Heart right ventricle (tissue), 16 donors: ENCODE data around the gene MTCL1. TPM values are rescaled to one million over a fixed set of nuclear protein-coding genes. Genes with fewer than 3 reads are reported as not detected.

Experiments used
- ATAC-seq, 8 donors: fragments of 200-7000 bp; cut with Tn5 transposase; one replicate each; pipeline ENCODE4 v1.9.1; 2020; ENCODE audit warnings: mild to moderate bottlenecking in 8 of 8, moderate library complexity in 8 of 8, moderate number of reproducible peaks in 1 of 8
- DNase-seq, 2 donors: peaks; one replicate each; pipeline ENCODE4 v3.0.0-alpha.2; 2020
- H3K27ac ChIP-seq, 10 donors: fragments of 200-600 bp; sonication (generic) in 2 of 10; one replicate each; pipeline versions ENCODE4 v1.5.0 to v1.8.0; 2020 to 2022; ENCODE audit warnings: mild to moderate bottlenecking in 3 of 10
- H3K27me3 ChIP-seq, 7 donors: fragments of 200-600 bp; one replicate each; pipeline ENCODE4 v1.8.0; 2021 to 2022; ENCODE audit warnings: mild to moderate bottlenecking in 2 of 7
- H3K36me3 ChIP-seq, 9 donors: fragments of 200-600 bp; sonication (generic) in 1 of 9; one replicate each; pipeline versions ENCODE4 v1.5.0 to v1.8.0; 2020 to 2022; ENCODE audit warnings: mild to moderate bottlenecking in 2 of 9
- H3K4me1 ChIP-seq, 9 donors: fragments of 200-600 bp; sonication (generic) in 1 of 9; one replicate each; pipeline versions ENCODE4 v1.5.0 to v1.8.0; 2020 to 2022; ENCODE audit warnings: mild to moderate bottlenecking in 4 of 9
- H3K4me3 ChIP-seq, 10 donors: fragments of 200-600 bp; sonication (generic) in 2 of 10; one replicate each; pipeline versions ENCODE4 v1.5.0 to v1.8.0; 2020 to 2022; ENCODE audit warnings: mild to moderate bottlenecking in 7 of 10, moderate library complexity in 2 of 10
- H3K9me3 ChIP-seq, 11 donors: fragments of 200-600 bp in 10 of 11; sonication (generic) in 2 of 11; one replicate each; pipeline versions ENCODE4 v1.5.0 to v1.8.0; 2013 to 2022; ENCODE audit warnings: mild to moderate bottlenecking in 2 of 11, control low read depth in 1 of 11, moderate library complexity in 1 of 11
- CTCF ChIP-seq, 9 donors: fragments of 200-600 bp; sonication (generic) in 2 of 9; IDR thresholded peaks; one replicate each; pipeline versions ENCODE4 v1.5.0 to v1.8.0; 2021 to 2022; ENCODE audit warnings: antibody characterized with exemption in 9 of 9, mild to moderate bottlenecking in 5 of 9, moderate library complexity in 1 of 9
- WGBS, 2 donors: extraction: QIAGEN DNeasy Blood & Tissue Kit; methylation state at CpG; one replicate each; pipeline ENCODE4 v1.1.7; 2013; ENCODE audit warnings: inconsistent platforms in 1 of 2; 5-methylcytosine and 5-hydroxymethylcytosine counted together
- intact Hi-C, 10 donors: fragments of 100-400 bp; cut with DNase I; formaldehyde crosslinking; loops; one replicate each; pipeline versions ENCODE4 v1.11.1 to v1.14.2; 2022
- polyA plus RNA-seq, 2 donors: library from polyadenylated mRNA; stranded (reverse); fragments of 200-250 nt; gene quantifications; one replicate each; pipeline ENCODE4 v1.2.3, GENCODE V29; 2013
- total RNA-seq, 10 donors: library from RNA; stranded (reverse); fragmentation: NEBNext Ultra II Directional in 3 of 10; extraction: Animal tissue kit (Norgen Biotek cat#: 25700) in 3 of 10; gene quantifications; one replicate each; pipeline versions ENCODE4 v1.2.1 to v1.2.4, GENCODE V29; 2021 to 2023
- donor health status: Arrhythmogenic right ventricular cardiomyopathy.
- donor health status: ischemic (EF 13 %, LVEDD 7.1; RV severe dilation, severe dysfunction).
- donor health status: healthy with polysubstance abuse.
- donor health status: DM: no; HTN: yes; CAD: no.
- donor health status: DM: no; HTN: no; CAD: no.
- donor health status: ischemic (EF 25% LVEDD 6.9; RV normal size, moderate dysfunction).
- donor health status: ischemic (EF 25% LVEDD 5.7; RV mildly dilated, moderate dysfunction).
- donor health status: healthy.
- donor health status: DM: yes; HTN: yes; CAD: no.
- donor health status: Ischemic cardiomyopathy.
- donor health status: ischemic (EF 35%, LVEDD 5.7; RV mildly dilated, moderate dysfunction).
- donor health status: nonischemic (EF 11% LVEDD 7.7; RV severe dilation, severe dysfunction).
- donor health status: DM: yes; HTN: yes; CAD: no.
- donor health status: PGD.
- donor health status: ischemic (EF 29% LVEDD 5.4; RV normal size, mild dysfunction).
- donor health status: nonischemic (EF 23%, LVEDD 6.1; RV moderate dilation, normal function).

MTCL1 gene
- total and polyA plus RNA-seq, 12 donors = 1.9 to 17.2 (median 8.8) TPM

- TF ChIP-seq CTCF (IDR thresholded peaks at IDR 0.05) = no peak
- no peak for DNase-seq
- H3K9me3 ChIP-seq = no peaks in the 10 kb centered on the region
- intact Hi-C loops = no loop called here
- no peak overlapping the region for H3K4me3 ChIP-seq
- peaks cover 0 to 3% (median 0%) of the 10 kb centered on the region in 7 donors for H3K27me3 ChIP-seq
- WGBS, 2 donors = 92% methylated on average over 7 of the region's 7 CpGs
- no peaks in the 10 kb centered on the region for H3K4me1 ChIP-seq
- H3K36me3 ChIP-seq = no peaks in the 10 kb centered on the region
- no peak for ATAC-seq
- H3K27ac ChIP-seq = no peak overlapping the region
Observed at GRCh38 chr18:8684577-8684976, 20.8 kb upstream of the MTCL1 start.

GRCh38 chr18:8685141-8685913 lies 20.0 kb upstream of the MTCL1 start:
- DNase-seq (no peak), ATAC-seq (no peak)
- no peak for TF ChIP-seq CTCF (IDR thresholded peaks at IDR 0.05)
- peaks cover 0 to 3% (median 0%) of the 10 kb centered on the region in 7 donors for H3K27me3 ChIP-seq
- no peaks in the 10 kb centered on the region for H3K36me3 ChIP-seq
- intact Hi-C loops = no loop called here
- no peaks in the 10 kb centered on the region for H3K9me3 ChIP-seq
- no peaks in the 10 kb centered on the region for H3K4me1 ChIP-seq
- 68% methylated on average over 13 of the region's 13 CpGs for WGBS, 2 donors
- no peak overlapping the region for H3K4me3 ChIP-seq
- no peak overlapping the region for H3K27ac ChIP-seq

GRCh38 chr18:8685914-8686216 lies 19.5 kb upstream of the MTCL1 start:
- Histone ChIP-seq H3K36me3 (no peaks in the 10 kb centered on the region), H3K27me3 (peaks cover 0 to 4% (median 0%) of the 10 kb centered on the region in 7 donors), H3K4me3 (no peak overlapping the region), H3K27ac (no peak overlapping the region), H3K4me1 (no peaks in the 10 kb centered on the region), H3K9me3 (no peaks in the 10 kb centered on the region)
- 95 to 96% methylated on average over 8 of the region's 8 CpGs for WGBS, 2 donors
- intact Hi-C loops = no loop called here
- DNase-seq = no peak
- no peak for ATAC-seq
- no peak for TF ChIP-seq CTCF (IDR thresholded peaks at IDR 0.05)

GRCh38 chr18:8686611-8687010 lies 18.7 kb upstream of the MTCL1 start:
- intact Hi-C loops = no loop called here
- Histone ChIP-seq H3K27me3 (peaks cover 0 to 4% (median 0%) of the 10 kb centered on the region in 7 donors), H3K36me3 (no peaks in the 10 kb centered on the region), H3K27ac (no peak overlapping the region), H3K9me3 (no peaks in the 10 kb centered on the region), H3K4me1 (no peaks in the 10 kb centered on the region), H3K4me3 (no peak overlapping the region)
- ATAC-seq (no peak), DNase-seq (no peak)
- 57 to 66% methylated on average over 6 of the region's 6 CpGs for WGBS, 2 donors
- TF ChIP-seq CTCF (IDR thresholded peaks at IDR 0.05) = no peak
